Mammary epithelial cell (primary cell): Measurements from ENCODE around the gene LTV1.

ENCODE experiments used
- CTCF ChIP-seq, 2 donors: IDR thresholded peaks in 1 of 2; conservative IDR thresholded peaks in 1 of 2; 2 replicates each; pipeline ENCODE4 v1.5.1; 2011 to 2012; ENCODE audit warnings: inconsistent platforms in 2 of 2, low read length in 2 of 2, mild to moderate bottlenecking in 2 of 2, control low read depth in 1 of 2, low read depth in 1 of 2; ENCODE audit not compliant: insufficient read depth in 1 of 2; ENCODE audit errors: extremely low read depth in 1 of 2
- EZH2 ChIP-seq: IDR thresholded peaks from 2 replicates; pipeline ENCODE4 v1.6.1; 2012; ENCODE audit warnings: low read length, inconsistent platforms, borderline replicate concordance

GRCh38 chr6:143884216-143884900 is 41.2 kb downstream of the LTV1 start:
- TF ChIP-seq CTCF (conservative IDR thresholded peaks at IDR 0.05 in 1 of 2, IDR thresholded peaks at IDR 0.05 in 1 of 2; ENCODE audit: extremely low read depth in 1 of 2, insufficient read depth in 1 of 2, low read depth in 1 of 2, low read length in 2 of 2) (no peak), EZH2 (no peak)
